Inferior parietal cortex (tissue), 1 donor: ENCODE results near the gene PPP2R5C.

ENCODE experiments used
- DNase-seq: peaks from one replicate; pipeline ENCODE4 v3.0.0-alpha.2; 2016; ENCODE audit errors: extremely low spot score

PPP2R5C gene

DNA sequence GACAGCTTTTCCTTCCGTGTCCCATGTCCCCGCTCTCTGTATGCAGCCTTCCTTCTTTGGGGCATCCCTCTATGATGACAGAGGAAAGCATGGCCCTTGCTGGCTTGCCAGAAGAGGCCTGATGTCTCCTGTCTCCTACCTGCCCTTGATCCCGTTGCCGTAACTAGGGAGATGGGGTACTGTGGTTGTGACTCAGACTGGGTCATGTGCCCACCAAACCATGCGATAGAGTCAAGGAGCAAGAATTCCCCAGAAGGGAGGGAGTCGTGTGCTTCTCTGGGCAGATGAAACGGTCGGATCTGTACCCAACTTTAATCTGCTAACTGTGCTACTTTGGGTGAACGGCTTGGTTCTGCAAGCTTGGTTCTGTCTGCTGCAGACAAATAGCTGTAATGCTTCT is 103.8 kb downstream of the PPP2R5C start:
- no peak for DNase-seq

DNA sequence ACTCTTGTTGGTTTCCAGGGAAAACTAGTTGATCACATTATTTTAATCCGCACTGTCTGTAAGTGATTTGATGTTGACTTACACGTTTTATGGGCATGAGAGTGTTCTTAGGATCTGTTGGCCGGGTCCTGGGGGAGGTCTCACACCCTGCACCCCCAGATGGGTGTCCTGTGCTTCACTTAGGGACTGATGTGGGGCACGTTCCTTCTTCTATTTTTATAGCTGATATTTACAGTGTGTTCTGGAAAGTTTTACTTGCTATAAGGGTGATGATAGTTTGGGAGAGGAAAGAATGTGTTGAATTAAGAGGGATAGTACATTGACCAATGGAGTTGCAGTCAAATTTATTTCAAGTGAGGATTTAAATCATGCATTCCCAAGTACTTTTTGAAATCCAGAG is 106.3 kb downstream of the PPP2R5C start:
- no peak for DNase-seq

DNA sequence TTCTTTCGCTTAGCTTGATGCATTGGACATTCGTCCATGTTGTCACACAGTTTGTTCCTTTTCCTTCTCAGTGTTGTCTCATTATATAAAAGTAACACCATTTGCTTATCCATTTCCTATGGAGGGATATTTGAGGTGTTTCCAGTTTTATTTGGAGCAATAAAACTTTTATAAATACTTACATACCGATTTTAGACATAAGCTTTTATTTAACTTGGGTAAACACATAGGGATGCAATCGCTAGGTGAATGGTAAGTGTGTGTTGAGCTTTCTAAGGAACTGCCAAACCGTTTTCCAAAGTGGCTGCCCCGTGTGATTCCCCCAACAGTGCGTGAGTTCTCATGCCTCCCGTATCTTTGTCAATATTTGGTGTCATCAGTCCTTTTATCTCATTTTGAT is 107.7 kb downstream of the PPP2R5C start:
- DNase-seq = no peak

DNA sequence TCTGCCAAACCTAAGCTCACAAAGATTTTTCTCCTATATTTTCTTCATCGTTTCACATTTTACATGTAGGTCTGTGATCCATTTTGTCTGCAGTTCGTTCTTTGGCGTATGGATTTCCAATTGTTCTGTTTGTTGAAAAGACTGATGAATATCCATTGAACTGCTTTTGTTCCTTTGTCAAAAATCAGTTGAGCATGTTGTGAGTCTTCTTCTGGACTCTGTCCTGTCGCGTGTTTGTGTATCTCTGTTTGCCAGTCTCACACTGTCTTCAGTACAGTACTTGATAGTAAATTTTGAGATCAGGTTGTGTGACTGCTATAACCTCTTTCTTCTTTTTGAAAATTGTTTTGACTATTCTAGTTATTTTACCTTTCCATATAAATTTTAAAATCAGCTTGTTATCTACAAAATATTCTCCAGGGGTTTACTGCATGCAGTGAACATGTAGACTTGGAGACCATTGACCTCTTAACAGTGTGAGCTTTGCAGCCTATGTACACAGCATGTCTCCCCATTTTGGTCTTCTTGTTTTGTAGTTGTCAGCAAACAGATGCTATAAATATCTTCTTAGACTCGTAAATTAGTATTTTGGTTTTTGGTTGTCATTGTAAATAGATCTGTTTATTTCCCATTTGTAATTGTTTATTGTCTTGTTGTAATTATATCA is 108.9 kb downstream of the PPP2R5C start:
- no peak for DNase-seq

DNA sequence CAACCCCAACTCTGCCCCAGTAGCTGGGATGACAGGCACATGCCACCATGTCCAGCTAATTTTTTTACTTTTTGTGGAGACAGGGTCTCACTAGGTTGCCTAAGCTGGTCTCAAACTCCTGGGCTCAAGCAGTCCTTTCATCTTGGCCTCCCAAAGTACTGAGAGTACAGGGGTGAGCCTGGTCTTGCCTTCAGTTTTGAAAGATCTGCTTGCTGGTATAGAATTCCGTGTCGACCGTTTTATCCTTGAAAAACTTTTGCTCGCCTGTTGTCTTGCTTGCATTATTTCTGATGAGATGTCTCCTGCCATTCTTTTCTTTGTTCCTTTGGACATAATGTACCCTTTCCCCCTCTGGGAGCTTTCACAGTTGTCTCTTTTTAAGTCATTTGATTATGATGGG is 110.8 kb downstream of the PPP2R5C start:
- no peak for DNase-seq

DNA sequence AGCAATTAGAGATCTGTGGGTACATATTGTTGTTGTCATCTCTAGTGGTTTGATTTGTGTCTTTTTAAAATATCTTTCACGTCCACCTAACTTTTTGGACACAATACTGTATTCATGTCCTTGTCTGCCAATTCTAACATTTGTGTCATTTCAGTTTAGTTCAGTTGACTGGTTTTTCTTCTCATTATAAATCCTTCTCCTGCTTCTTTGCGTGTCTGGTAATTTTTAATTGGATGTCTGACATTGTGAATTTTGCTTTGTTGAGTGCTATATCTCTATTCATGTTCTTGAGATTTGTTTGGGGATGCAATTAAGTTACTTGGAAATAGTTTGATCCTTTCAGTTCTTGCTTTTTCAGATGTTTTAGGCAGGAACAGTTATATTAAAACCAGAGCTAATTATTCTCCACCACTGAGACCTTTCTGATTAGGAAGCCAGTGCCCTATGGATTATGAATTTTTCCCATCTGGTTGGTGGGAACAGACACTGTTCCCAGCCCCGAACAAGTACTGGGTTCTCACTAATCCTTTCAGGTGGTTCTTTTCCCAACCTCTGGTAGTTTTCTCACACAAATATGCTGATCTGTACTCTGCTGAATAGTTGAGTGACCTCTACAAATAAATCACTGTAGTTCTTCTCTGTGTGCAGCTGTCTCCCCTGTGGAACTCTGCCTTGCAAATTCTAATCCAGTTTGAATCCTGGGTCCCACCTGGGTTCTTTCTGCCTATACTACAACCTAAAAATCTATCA is 111.7 kb downstream of the PPP2R5C start:
- no peak for DNase-seq

DNA sequence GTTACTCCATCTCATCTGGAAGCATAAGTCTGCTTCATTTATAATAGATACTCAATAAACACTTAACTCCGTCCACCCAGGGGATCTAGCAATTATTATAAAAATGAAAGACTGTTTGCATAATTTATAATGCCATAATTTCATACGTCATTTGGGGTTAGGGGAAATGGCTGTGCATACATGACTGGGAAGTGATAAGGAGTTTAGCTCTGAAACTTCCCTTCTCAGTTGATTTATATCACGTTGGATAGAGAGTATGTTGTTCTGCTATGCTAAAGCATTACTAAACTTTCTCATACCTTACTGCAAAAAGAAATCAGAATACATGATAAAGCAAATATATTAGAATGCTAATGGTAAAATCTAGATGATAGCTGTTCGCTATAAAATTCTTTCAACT is 112.5 kb downstream of the PPP2R5C start:
- DNase-seq = no peak

DNA sequence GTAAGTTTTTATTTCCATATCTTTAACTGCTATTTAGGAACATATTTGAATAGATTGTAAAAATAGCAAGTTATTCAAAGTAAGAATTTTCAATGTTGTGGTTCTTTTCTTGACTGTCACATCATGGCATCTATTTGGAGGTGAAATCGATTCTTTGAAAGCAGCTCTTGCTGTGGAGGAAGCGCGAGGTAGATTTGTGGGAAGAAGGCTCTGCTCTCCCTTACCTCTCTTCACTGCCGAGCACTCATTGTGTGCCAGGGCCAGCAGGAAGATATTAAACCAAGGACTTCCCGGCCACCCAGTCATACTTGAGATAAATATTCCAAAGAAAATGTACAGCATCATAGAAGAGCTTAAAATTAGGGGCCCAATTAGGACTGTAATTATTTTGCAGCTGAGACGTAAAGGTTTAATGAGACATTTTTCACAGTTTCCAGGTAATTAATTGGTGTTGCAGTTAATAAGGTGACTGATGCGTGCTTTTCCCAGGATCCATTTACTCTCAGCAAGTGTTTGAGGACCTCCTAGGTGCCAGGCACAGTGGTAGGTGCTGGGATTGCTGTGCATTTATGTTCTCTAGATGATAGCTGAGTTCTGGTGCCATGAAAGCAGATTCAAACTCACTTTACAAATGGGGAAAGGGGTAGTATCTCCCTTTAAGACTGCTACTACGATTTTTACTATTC is 113.7 kb downstream of the PPP2R5C start:
- DNase-seq = no peak

DNA sequence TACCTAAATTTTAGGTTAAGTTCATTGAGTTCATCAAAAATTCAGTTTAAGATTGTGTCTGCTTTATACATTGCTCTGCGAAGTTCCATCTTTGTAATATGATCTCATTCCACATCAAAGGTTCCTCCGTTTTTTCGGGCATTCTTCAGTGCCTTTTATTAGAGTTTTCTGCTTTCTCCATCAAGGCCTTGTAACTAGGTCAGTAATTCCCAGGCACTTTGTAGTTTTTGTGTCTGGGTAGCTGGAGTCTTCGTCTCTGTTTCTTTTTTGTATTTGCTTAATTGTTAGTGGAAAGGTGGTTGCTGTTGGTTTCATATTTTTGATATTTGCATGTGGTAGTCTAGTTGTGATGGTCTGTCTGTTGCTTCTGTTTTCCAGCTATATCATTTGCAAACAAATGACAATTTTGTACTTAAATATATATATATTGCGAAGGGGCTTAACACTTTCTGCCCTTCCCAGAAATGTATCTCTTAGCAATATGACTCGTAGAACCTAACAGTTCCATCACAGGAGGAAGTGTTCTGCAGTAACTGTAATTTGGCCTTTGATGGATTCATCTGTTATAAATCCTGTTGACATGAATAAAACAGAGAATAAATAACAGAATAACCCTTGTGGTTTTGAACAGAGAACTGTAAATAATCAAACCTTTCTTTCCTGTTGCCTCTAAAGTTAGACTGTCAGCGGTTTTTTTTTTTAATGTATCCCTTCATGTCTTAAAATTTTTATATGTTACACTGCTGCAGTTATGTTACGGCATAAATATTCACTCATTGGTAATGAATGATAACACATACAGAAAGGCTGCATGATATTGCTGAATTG is 114.4 kb downstream of the PPP2R5C start:
- no peak for DNase-seq

DNA sequence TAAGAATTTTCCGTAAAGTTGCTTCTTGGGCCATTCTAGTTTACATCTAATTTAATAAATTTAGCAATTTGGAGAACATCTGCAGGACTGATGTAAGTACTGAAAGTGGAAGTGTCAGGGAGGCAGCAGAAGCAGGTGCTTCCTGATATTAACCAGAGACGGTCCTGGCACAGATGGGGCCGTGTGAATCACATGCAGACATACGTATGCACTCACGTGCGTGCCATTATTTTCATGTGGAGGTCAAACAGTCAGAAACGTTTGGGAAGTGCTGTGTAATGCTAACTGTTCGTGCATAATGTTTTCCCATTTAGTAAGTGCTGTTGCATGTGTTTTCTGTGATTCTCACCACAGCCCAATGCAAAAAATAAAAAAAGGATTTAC is 115.0 kb downstream of the PPP2R5C start:
- DNase-seq = no peak

DNA sequence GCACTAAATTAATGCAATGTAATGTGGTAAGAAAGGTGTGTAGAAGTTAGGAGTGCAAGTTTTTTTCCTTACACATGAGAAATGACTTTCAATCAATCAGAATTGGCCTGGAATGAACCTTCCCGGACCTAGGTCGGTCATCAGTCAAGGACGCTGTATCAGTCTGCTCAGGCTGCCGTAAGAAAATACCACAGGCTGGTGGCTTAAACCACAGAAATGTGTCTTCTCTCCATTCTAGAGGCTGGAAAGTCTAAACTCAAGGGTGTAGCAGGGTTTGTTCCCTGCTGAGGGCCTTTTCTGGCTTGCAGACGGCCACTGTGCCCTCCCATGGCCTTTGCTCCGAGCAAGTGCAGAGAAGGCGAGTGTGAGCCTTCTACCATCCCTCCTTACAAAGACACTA is 116.3 kb downstream of the PPP2R5C start:
- no peak for DNase-seq

DNA sequence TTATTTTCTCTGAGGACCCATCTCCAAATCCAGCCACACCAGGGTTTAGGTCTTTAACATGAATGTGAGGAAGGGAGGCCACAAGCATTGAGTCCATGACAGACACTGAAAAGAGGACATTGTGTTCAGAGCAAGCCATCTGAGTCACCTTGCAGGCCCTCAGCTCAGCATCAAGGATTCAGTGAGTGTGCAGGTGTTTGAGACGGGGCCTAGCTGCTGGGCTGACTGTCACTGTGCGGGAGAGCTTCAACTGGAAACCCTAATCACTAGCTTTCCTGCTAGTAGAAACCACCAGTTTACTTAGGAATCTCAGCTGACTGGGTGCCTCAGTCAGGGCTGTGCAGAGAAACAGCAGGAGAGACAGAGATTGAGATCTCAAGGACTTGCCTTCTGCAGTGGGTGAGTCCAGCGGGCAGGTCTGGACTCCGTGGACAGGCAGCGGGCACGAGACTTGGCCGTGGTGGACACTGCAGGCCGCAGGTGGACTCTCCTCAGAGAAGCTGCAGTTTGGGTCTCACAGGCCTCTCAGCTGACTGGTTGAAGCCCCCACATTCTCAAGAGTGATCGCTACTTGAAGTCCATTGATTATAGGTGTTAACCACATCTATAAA is 116.8 kb downstream of the PPP2R5C start:
- no peak for DNase-seq

DNA sequence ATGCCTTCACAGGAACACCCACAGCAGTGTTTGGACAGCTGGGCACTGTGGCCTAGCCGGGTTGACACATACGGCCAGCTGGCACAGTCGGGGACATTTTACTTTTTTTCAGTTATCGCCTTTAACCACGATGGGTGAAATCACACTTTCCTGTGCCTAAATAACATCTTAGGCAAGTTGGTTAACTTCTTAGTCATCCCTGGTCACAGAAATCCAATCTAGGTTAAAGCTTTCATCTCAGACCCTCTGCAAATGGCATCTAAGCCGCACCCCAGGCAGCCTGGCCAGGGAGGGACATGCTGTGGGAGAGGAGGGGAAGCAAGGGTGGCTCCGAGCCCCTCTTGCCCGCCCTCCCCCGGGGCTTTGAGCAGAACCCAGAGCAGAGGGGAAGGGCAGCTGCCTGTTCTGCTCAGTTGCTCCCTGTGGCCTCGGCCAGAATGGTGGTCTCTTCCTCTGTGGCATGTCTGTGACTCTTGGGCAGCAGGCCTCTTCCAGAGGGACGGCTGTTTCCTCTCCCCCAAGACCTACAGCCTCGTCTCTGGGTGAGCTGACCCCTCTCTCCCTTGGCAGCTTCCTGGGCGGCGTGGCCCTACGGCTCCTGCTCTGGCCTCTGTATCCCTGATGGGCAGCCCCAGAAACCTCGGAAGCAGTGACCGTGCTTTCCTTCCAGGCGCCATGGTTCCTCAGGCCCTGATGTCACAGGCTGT is 117.5 kb downstream of the PPP2R5C start:
- DNase-seq = no peak

DNA sequence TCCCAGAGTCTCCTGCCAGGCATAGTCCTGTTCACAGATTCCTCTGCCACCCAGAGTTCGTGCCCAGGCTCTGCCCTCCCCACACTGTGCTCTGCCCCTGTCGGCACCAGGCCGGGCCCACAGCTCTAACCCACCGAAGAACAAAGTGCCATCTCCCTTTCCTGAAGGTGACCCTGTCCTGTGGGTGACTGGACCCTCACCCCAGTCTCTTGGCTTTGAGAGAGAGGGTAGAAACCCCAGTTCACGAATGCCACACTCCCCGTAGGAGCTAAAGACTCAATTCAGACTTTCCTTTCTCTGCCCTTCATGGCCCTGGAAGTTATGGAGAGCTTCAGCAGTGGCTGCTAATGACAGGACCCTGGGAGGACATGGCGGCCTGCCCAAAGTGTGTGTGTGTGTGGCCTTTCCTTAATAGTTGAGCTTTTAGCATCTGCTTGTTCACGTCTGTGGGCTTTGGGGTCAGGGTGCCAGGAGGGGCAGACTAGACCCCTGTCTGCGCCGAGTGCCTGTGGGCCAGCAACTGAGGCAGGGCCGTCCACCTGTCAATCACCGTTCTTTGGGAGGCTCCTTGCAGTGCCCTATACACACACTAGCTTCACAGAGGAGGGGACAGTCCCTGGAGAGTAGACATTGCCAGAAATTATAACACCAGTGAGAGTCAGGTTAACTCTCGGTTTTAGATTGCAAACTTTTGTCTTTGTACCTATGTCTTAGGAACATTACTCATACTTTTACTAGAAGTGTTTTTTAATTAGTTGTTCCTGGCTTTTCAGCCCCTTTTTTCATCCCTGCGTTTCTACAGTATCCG is 118.2 kb downstream of the PPP2R5C start:
- DNase-seq = no peak

DNA sequence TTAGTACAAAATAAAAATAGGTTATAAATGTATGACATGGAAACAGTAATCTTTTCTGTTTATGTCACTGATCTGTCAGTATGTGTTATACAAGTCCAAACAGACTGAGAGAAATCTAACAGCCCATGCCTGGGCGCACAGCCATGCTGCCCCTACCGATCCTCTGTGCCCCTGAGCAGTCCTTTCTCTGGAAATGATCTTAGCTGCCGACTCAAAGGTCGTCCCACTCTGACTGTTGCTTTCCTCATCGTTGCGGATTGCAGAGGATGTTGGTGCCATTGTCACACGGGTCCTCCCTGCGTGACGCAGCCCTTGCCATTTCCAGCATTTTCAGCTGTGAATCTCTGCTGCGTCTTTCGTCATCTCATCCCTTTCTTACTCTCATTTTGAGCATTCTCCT is 119.9 kb downstream of the PPP2R5C start:
- no peak for DNase-seq

DNA sequence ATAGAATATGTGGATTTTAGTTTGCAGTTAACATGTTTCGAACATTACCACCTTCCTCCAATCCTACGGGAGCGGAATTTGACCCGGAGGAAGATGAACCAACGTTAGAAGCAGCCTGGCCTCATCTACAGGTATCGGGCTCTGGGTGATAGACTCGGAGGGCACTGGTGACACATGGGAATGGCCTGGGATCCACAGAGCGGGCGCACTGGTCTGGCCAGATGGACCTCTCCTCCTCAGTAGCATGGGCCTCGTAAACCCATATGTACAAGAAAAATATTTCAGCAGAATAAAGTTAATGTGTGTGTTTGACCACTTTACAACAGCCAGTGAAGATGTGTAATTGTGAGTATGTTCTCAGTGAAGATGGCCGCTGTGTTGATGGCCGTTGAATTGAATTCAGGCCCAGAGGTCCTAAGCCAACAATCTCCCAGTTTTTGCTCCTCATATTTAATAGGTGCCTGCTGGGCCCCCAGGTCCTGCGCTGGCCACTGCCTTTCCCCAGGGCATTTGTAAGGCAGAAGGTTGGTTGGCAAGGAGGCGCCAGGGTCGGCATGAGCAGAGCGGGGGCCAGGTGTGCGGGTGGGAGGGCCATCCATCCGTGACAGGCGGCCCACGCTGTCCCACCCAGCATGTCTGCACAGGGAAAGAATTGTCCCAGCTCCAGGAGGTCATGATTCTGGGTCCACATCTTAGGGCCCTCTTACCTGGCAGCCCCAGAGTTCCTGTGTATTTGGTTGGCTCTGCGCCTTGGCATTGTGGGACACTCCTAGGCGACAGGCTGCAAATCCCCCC is 120.8 kb downstream of the PPP2R5C start:
- DNase-seq = no peak

DNA sequence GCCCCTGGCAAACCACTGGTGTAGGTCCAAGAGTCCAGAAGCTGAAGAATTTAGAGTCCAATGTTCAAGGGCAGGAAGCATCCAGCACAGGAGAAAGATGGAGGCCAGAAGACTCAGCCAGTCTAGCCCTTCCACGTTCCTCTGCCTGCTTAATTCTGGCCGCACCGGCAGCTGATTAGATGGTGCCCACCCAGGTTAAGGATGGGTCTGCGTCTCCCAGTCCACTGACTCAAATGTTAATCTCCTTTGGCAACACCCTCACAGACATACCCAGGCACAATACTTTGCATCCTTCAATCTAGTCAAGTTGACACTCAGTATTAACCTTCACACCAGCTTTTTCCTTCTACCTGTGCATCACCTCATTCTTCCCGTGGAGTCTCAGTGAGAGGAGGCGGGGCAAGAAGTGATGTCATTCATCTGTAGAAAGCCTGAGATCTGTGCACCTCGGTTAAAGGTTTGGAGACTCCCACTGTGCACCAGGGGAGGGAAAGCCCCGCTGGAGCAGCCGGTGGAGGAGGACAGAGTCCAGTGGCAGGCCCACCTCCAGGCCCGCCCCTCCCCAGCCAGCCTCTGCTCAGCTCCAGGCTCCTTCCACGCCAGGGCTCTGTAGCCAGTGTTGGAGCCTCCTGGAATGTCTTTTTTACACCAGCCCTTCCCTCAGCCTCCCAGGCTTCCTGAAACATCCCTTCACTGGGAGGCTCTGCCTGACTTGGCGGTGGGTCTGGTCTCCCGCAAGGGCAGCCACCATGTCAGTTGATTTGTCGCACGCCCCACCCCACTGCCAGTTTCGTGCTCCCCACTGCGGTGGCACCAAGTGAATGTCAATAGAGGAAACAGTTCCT is 122.8 kb downstream of the PPP2R5C start:
- no peak for DNase-seq

DNA sequence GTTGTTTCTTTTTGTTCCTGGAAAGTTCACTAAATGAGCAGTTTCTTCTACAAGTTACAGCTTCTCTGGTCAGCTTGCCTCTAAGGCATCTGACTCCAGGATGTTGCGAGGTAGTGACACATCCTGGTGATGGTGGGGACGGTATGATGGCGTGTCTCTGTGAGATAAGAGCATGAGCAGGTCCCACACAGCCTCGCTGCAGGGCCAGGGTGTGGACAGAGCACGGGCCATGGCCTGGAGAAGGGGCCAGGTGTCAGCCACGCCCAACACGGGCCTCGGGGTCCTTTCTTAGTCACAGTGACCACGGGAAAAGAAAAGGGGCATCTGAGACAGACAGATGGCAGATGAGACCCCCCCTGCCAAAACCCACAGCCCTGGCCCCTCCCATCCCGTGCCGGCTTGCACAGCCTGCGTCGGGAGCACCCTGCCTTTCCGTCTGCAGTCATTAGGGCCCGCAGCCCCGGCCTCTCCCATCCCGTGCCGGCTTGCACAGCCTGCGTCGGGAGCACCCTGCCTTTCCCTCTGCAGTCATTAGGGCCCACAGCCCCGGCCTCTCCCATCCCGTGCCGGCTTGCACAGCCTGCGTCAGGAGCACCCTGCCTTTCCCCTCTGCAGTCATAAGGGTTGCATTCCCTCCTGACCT is 123.5 kb downstream of the PPP2R5C start:
- DNase-seq = no peak
